Epithelial cell of esophagus (primary cell): ENCODE data around the gene CATSPERD.
A peak's percentile ranks its signal among the peaks of the same experiment; 100 is the strongest.
"Not testable (repeated sequence)": the region's sequence is repeated elsewhere in the genome, so short reads cannot be mapped to it uniquely, and the experiment has no call there.

Source experiments
- DNase-seq: peaks from one replicate; pipeline ENCODE4 v3.0.0; 2010; ENCODE audit warnings: low read depth
- H3K4me3 ChIP-seq: 2 replicates; pipeline ENCODE4 v1.5.1; 2011; ENCODE audit warnings: mild to moderate bottlenecking, low read length, control low read depth
- CTCF ChIP-seq: IDR thresholded peaks from 2 replicates; pipeline ENCODE4 v1.5.1; 2011; ENCODE audit warnings: low read depth, mild to moderate bottlenecking, low read length, control low read depth, inconsistent platforms; ENCODE audit not compliant: insufficient read depth; ENCODE audit errors: missing control alignments

CATSPERD gene

GRCh38 chr19:5686647-5687359 is 33.6 kb upstream of the CATSPERD start:
- peak; percentile 94 for DNase-seq
- peak; percentile 81 for TF ChIP-seq CTCF
- peak overlapping the region; percentile 55 for H3K4me3 ChIP-seq

- peak overlapping the region; percentile 55 for H3K4me3 ChIP-seq
- DNase-seq = no peak
- TF ChIP-seq CTCF = no peak
These were observed 32.9 kb upstream of the CATSPERD start for GRCh38 chr19:5687360-5688198.

- DNase-seq, H3K4me3 ChIP-seq: not testable (repeated sequence)
These were observed 32.1 kb upstream of the CATSPERD start for GRCh38 chr19:5688262-5688881.

GRCh38 chr19:5690125-5690954 is 30.1 kb upstream of the CATSPERD start, which contains the start of gene RPL36:
RPL36 (plus strand) TSS chr19:5690295; CDS start chr19:5690508, 213 bp downstream.
- peak within 1 kb of the TSS; percentile 98 for H3K4me3 ChIP-seq
- peak; percentile 93 for TF ChIP-seq CTCF
- DNase-seq = peak; percentile 97

GRCh38 chr19:5690955-5691821 is 29.2 kb upstream of the CATSPERD start:
- peak; percentile 55 for DNase-seq
- no peak for TF ChIP-seq CTCF
- peak overlapping the region; percentile 98 for H3K4me3 ChIP-seq

- no peak for TF ChIP-seq CTCF
- peak overlapping the region; percentile 98 for H3K4me3 ChIP-seq
- peak; percentile 21 for DNase-seq
These were observed 28.4 kb upstream of the CATSPERD start for GRCh38 chr19:5691822-5692722.
